Neural cell (in vitro differentiated cells): Measurements from ENCODE around the gene NPR2. TPM values are rescaled to one million over a fixed set of nuclear protein-coding genes. Genes with fewer than 3 reads are reported as not detected.

Experiments used
- H2AFZ ChIP-seq: fragments of 200-600, 300-800 bp; sonication (generic), shearing (Covaris generic); 2 replicates; pipeline ENCODE4 v1.6.0; 2014; ENCODE audit warnings: low read depth, mild to moderate bottlenecking, antibody characterized with exemption, low read length, moderate library complexity
- H3F3A ChIP-seq: fragments of 200-600 bp; shearing (Covaris generic); 2 replicates; pipeline ENCODE4 v1.6.1; 2016; ENCODE audit warnings: mild to moderate bottlenecking, moderate library complexity, mixed read lengths, antibody characterized with exemption, low read length; ENCODE audit not compliant: insufficient read depth, poor library complexity, severe bottlenecking
- H3K27ac ChIP-seq: fragments of 200-600, 300-800 bp; sonication (generic), shearing (Covaris generic); 2 replicates; pipeline ENCODE4 v1.5.1; 2014; ENCODE audit warnings: mild to moderate bottlenecking, low read length, moderate library complexity
- H3K27me3 ChIP-seq: fragments of 300-800, 200-600 bp; sonication (generic), shearing (Covaris generic); 2 replicates; pipeline ENCODE4 v1.6.0; 2014; ENCODE audit warnings: mild to moderate bottlenecking, low read depth, low read length, moderate library complexity; ENCODE audit not compliant: insufficient read depth
- H3K36me3 ChIP-seq: fragments of 300-800, 200-600 bp; sonication (generic), shearing (Covaris generic); 2 replicates; pipeline ENCODE4 v1.5.1; 2014; ENCODE audit warnings: mild to moderate bottlenecking, antibody characterized with exemption, low read length, moderate library complexity; ENCODE audit not compliant: insufficient read depth
- H3K4me2 ChIP-seq: fragments of 300-800, 200-600 bp; sonication (generic), shearing (Covaris generic); 2 replicates; pipeline ENCODE4 v1.6.0; 2014; ENCODE audit warnings: mild to moderate bottlenecking, low read length
- H3K4me3 ChIP-seq: fragments of 300-800, 200-600 bp; sonication (generic), shearing (Covaris generic); 2 replicates; pipeline ENCODE4 v1.5.1; 2014; ENCODE audit warnings: mild to moderate bottlenecking, low read length, moderate library complexity
- H3K79me2 ChIP-seq: fragments of 200-600 bp; shearing (Covaris generic); replicated peaks from 2 replicates; pipeline ENCODE4 v1.6.0; 2014; ENCODE audit warnings: mild to moderate bottlenecking, low read length, moderate library complexity; ENCODE audit not compliant: insufficient read depth
- H3K9ac ChIP-seq: fragments of 300-800, 200-600 bp; sonication (generic), shearing (Covaris generic); 2 replicates; pipeline ENCODE4 v1.6.1; 2016; ENCODE audit warnings: mild to moderate bottlenecking, low read length, mixed read lengths
- H3K9me2 ChIP-seq: fragments of 200-600 bp; shearing (Covaris generic); 2 replicates; pipeline ENCODE4 v1.6.1; 2016; ENCODE audit warnings: mild to moderate bottlenecking, low read length, mixed read lengths; ENCODE audit not compliant: insufficient read depth
- H3K9me3 ChIP-seq: fragments of 200-600, 300-800 bp; sonication (generic), shearing (Covaris generic); 2 replicates; pipeline ENCODE4 v1.6.1; 2016; ENCODE audit warnings: mild to moderate bottlenecking, mixed run types, low read length, moderate library complexity, mixed read lengths
- H4K20me1 ChIP-seq: fragments of 200-600 bp; shearing (Covaris generic); 2 replicates; pipeline ENCODE4 v1.6.1; 2016; ENCODE audit warnings: mild to moderate bottlenecking, mixed run types; ENCODE audit not compliant: insufficient read depth
- EP300 ChIP-seq: fragments of 450-650 bp; conservative IDR thresholded peaks from 2 replicates; pipeline ENCODE4 v1.6.1; 2014; ENCODE audit warnings: antibody characterized with exemption, mild to moderate bottlenecking, moderate library complexity; ENCODE audit not compliant: poor library complexity, severe bottlenecking
- EZH2 ChIP-seq: fragments of 200-600, 300-800 bp; shearing (Covaris generic), sonication (generic); IDR thresholded peaks from 2 replicates; pipeline ENCODE4 v1.6.1; 2014; ENCODE audit warnings: antibody characterized with exemption, low read length, borderline replicate concordance, mild to moderate bottlenecking; ENCODE audit not compliant: insufficient read depth, poor library complexity, severe bottlenecking
- MXI1 ChIP-seq: fragments of 450-650 bp; conservative IDR thresholded peaks from 2 replicates; pipeline ENCODE4 v1.6.1; 2014; ENCODE audit warnings: antibody characterized with exemption, mild to moderate bottlenecking; ENCODE audit not compliant: poor library complexity, severe bottlenecking
- POLR2AphosphoS5 ChIP-seq: IDR thresholded peaks from 2 replicates; pipeline ENCODE4 v1.6.1; 2012
- RAD21 ChIP-seq: fragments of 450-650 bp; conservative IDR thresholded peaks from 2 replicates; pipeline ENCODE4 v1.6.1; 2014; ENCODE audit warnings: antibody characterized with exemption, mild to moderate bottlenecking, moderate library complexity
- SMC3 ChIP-seq: fragments of 450-650 bp; conservative IDR thresholded peaks from 2 replicates; pipeline ENCODE4 v1.6.1; 2014; ENCODE audit warnings: antibody characterized with exemption, mild to moderate bottlenecking, moderate library complexity; ENCODE audit not compliant: poor library complexity
- TAF1 ChIP-seq: IDR thresholded peaks from 2 replicates; pipeline ENCODE4 v1.6.1; 2012; ENCODE audit warnings: low read depth
- polyA plus RNA-seq: library from polyadenylated mRNA; depleted of rRNA; stranded (reverse); fragments of >200 nt; gene quantifications from 2 replicates; pipeline ENCODE4 v1.2.3, GENCODE V29; 2014
- TF ChIP-seq, protein P1 (sequence below): IDR thresholded peaks from 2 replicates; pipeline ENCODE4 v1.6.1; 2012; ENCODE audit warnings: borderline replicate concordance
- TF ChIP-seq, protein P2 (sequence below): fragments of 450-650 bp; IDR thresholded peaks from 2 replicates; pipeline ENCODE4 v1.5.1; 2014; ENCODE audit warnings: antibody characterized with exemption, mild to moderate bottlenecking, moderate library complexity; ENCODE audit not compliant: poor library complexity, severe bottlenecking

The NPR2 gene
- polyA plus RNA-seq, 1 donor from 2014 or later, result 9.6 TPM

DNA sequence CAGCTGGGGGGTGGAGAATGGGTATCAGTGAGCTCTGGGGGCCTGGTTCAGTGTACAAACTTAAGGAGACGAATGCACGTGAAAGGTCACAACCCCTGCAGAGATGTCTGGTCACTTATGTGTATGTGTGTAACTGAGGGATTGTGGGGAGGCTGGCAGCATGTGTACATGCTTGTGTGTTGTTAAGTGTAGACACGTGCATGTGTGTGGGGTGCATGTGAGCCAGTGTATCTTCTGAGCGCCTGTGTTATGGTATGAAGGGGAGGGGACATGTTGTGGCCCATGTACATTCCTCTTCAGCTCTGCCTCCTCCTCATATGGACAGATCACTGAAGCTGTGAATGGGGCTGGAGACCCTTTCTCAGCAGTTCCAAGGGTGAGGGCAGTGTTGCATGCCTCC lies 39.6 kb downstream of the NPR2 start:
- Histone ChIP-seq H2AFZ (no peak overlapping the region), H3K4me2 (peak overlapping the region; percentile 84), H3K36me3 (no peaks in the 10 kb centered on the region), H3K4me3 (peak overlapping the region; percentile 83), H3K79me2 (peaks cover 14% of the 10 kb centered on the region), H3K9me2 (no peaks in the 10 kb centered on the region), H3K9ac (no peak overlapping the region), H3K27ac (no peak overlapping the region), H3F3A (no peaks in the 10 kb centered on the region), H3K27me3 (no peaks in the 10 kb centered on the region), H3K9me3 (no peaks in the 10 kb centered on the region), H4K20me1 (no peaks in the 10 kb centered on the region)
- TF ChIP-seq, protein P1, sequence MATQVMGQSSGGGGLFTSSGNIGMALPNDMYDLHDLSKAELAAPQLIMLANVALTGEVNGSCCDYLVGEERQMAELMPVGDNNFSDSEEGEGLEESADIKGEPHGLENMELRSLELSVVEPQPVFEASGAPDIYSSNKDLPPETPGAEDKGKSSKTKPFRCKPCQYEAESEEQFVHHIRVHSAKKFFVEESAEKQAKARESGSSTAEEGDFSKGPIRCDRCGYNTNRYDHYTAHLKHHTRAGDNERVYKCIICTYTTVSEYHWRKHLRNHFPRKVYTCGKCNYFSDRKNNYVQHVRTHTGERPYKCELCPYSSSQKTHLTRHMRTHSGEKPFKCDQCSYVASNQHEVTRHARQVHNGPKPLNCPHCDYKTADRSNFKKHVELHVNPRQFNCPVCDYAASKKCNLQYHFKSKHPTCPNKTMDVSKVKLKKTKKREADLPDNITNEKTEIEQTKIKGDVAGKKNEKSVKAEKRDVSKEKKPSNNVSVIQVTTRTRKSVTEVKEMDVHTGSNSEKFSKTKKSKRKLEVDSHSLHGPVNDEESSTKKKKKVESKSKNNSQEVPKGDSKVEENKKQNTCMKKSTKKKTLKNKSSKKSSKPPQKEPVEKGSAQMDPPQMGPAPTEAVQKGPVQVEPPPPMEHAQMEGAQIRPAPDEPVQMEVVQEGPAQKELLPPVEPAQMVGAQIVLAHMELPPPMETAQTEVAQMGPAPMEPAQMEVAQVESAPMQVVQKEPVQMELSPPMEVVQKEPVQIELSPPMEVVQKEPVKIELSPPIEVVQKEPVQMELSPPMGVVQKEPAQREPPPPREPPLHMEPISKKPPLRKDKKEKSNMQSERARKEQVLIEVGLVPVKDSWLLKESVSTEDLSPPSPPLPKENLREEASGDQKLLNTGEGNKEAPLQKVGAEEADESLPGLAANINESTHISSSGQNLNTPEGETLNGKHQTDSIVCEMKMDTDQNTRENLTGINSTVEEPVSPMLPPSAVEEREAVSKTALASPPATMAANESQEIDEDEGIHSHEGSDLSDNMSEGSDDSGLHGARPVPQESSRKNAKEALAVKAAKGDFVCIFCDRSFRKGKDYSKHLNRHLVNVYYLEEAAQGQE, result no peak
- TF ChIP-seq TAF1 (no peak), SMC3 (no peak), EP300 (no peak), MXI1 (no peak), POLR2AphosphoS5 (no peak), EZH2 (no peak), RAD21 (no peak)
- TF ChIP-seq, protein P2, sequence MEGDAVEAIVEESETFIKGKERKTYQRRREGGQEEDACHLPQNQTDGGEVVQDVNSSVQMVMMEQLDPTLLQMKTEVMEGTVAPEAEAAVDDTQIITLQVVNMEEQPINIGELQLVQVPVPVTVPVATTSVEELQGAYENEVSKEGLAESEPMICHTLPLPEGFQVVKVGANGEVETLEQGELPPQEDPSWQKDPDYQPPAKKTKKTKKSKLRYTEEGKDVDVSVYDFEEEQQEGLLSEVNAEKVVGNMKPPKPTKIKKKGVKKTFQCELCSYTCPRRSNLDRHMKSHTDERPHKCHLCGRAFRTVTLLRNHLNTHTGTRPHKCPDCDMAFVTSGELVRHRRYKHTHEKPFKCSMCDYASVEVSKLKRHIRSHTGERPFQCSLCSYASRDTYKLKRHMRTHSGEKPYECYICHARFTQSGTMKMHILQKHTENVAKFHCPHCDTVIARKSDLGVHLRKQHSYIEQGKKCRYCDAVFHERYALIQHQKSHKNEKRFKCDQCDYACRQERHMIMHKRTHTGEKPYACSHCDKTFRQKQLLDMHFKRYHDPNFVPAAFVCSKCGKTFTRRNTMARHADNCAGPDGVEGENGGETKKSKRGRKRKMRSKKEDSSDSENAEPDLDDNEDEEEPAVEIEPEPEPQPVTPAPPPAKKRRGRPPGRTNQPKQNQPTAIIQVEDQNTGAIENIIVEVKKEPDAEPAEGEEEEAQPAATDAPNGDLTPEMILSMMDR, result no peak

DNA sequence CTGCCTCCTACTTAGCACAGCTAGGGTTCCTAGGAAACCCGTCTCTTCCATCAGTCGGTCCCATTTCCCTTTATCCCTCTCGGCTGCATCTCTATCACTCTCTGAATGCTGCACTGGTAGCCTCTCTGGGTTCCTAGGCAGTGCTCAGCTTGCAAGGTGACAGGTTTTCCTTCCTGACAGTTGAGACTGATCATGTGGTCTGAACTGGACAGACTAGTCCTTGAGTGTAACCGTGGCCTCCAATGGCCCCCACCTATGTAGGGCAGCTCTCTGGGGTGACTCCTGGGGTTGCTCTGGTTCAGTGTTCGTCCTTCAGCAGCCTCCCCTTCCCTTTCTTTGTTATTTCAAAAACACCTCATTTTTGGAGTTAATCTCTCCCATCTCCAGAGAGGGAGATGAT lies 41.4 kb downstream of the NPR2 start:
- Histone ChIP-seq H3F3A (no peaks in the 10 kb centered on the region), H3K9me3 (no peaks in the 10 kb centered on the region), H3K9ac (no peak overlapping the region), H3K27me3 (no peaks in the 10 kb centered on the region), H3K4me2 (no peak overlapping the region), H3K27ac (no peak overlapping the region), H4K20me1 (no peaks in the 10 kb centered on the region), H3K4me3 (no peak overlapping the region), H3K36me3 (no peaks in the 10 kb centered on the region), H2AFZ (no peak overlapping the region), H3K9me2 (no peaks in the 10 kb centered on the region), H3K79me2 (peaks cover 14% of the 10 kb centered on the region)
- TF ChIP-seq TAF1, result no peak
- TF ChIP-seq RAD21, result no peak
- TF ChIP-seq, protein P1, result no peak
- no peak for TF ChIP-seq SMC3
- no peak for TF ChIP-seq EP300
- TF ChIP-seq POLR2AphosphoS5, result no peak
